Measurements from ENCODE around the gene TRPM6.
"Not testable (repeated sequence)": the region's sequence is repeated elsewhere in the genome, so short reads cannot be mapped to it uniquely, and the experiment has no call there.

Gene TRPM6

GRCh38 chr9:74887041-74887980 is at the start of gene TRPM6:
TSS of gene TRPM6 (minus strand) at chr9:74887921. CDS start at chr9:74887856, 65 bp downstream.
- DNase-seq (peak; percentile 41), ATAC-seq (peak; percentile 61)

GRCh38 chr9:74935008-74935407 is 47.3 kb upstream of the TRPM6 start:
- no peak for ATAC-seq
- DNase-seq = no peak

- DNase-seq (no peak), ATAC-seq (no peak)
Observed at GRCh38 chr9:74921737-74922136, 34.0 kb upstream of the TRPM6 start.

- ATAC-seq = no peak
Observed at GRCh38 chr9:74920944-74921626, 33.4 kb upstream of the TRPM6 start.

GRCh38 chr9:74910036-74910435 is 22.3 kb upstream of the TRPM6 start:
- no peak for ATAC-seq
- no peak for DNase-seq

More at GRCh38 chr9:74920944-74921626, 33.4 kb upstream of the TRPM6 start:
- DNase-seq = no peak

- DNase-seq (no peak), ATAC-seq (no peak)
Observed at GRCh38 chr9:74908665-74909064, 20.9 kb upstream of the TRPM6 start.

GRCh38 chr9:74907085-74907484 is 19.4 kb upstream of the TRPM6 start:
- ATAC-seq = no peak
- no peak for DNase-seq

- ATAC-seq = no peak
- no peak for DNase-seq
Observed at GRCh38 chr9:74901001-74901400, 13.3 kb upstream of the TRPM6 start.

- not testable (repeated sequence) for ATAC-seq, DNase-seq
Observed at GRCh38 chr9:74888449-74888848, 728 bp upstream of the TRPM6 start.

GRCh38 chr9:74887981-74888370 is 255 bp upstream of the TRPM6 start:
- DNase-seq (no peak), ATAC-seq (no peak)

- DNase-seq (no peak), ATAC-seq (no peak)
Observed at GRCh38 chr9:74876382-74876949, 11.3 kb downstream of the TRPM6 start.

GRCh38 chr9:74875656-74876055 is 12.1 kb downstream of the TRPM6 start:
- no peak for DNase-seq
- no peak for ATAC-seq

GRCh38 chr9:74874220-74874619 is 13.5 kb downstream of the TRPM6 start:
- no peak for ATAC-seq
- no peak for DNase-seq

GRCh38 chr9:74872619-74873233 is 15.0 kb downstream of the TRPM6 start:
- no peak for DNase-seq
- ATAC-seq = no peak

- ATAC-seq (no peak), DNase-seq (no peak)
Observed at GRCh38 chr9:74867483-74867882, 20.2 kb downstream of the TRPM6 start.

- DNase-seq = no peak
- ATAC-seq = no peak
Observed at GRCh38 chr9:74865177-74865576, 22.5 kb downstream of the TRPM6 start.

- no peak for DNase-seq
- ATAC-seq = no peak
Observed at GRCh38 chr9:74861773-74862474, 25.8 kb downstream of the TRPM6 start.

GRCh38 chr9:74861071-74861470 is 26.6 kb downstream of the TRPM6 start:
- DNase-seq (no peak), ATAC-seq (no peak)

- DNase-seq, ATAC-seq: not testable (repeated sequence)
Observed at GRCh38 chr9:74860247-74860646, 27.5 kb downstream of the TRPM6 start.

- DNase-seq (no peak), ATAC-seq (no peak)
Observed at GRCh38 chr9:74859786-74860185, 27.9 kb downstream of the TRPM6 start.

GRCh38 chr9:74858751-74859414 is 28.8 kb downstream of the TRPM6 start:
- ATAC-seq (no peak), DNase-seq (no peak)
